Stimulated activated naive CD4-positive, alpha-beta T cell treated with Interleukin-2 at 50 U/mL for 16 hours (primary cell): ENCODE data around the gene IFT57.
A peak's percentile ranks its signal among the peaks of the same experiment; 100 is the strongest.
"Not testable (repeated sequence)": the region's sequence is repeated elsewhere in the genome, so short reads cannot be mapped to it uniquely, and the experiment has no call there.

Source experiments
- DNase-seq: peaks from one replicate; lab custom pipeline; 2025; lab: John Stamatoyannopoulos, UW

The IFT57 gene

GRCh38 chr3:108158251-108158650 lies 64.0 kb downstream of the IFT57 start:
- no peak for DNase-seq

GRCh38 chr3:108157273-108157672 lies 65.0 kb downstream of the IFT57 start:
- DNase-seq = no peak

- DNase-seq = no peak
Observed at GRCh38 chr3:108156312-108156853, 65.8 kb downstream of the IFT57 start.

- DNase-seq = not testable (repeated sequence)
Observed at GRCh38 chr3:108155642-108156041, 66.6 kb downstream of the IFT57 start.

GRCh38 chr3:108153451-108153981 lies 68.7 kb downstream of the IFT57 start:
- DNase-seq = peak; percentile 20

- DNase-seq = no peak
Observed at GRCh38 chr3:108152274-108152673, 70.0 kb downstream of the IFT57 start.

GRCh38 chr3:108150200-108150599 lies 72.0 kb downstream of the IFT57 start:
- DNase-seq = no peak

- no peak for DNase-seq
Observed at GRCh38 chr3:108146139-108146538, 76.1 kb downstream of the IFT57 start.

GRCh38 chr3:108145578-108145977 lies 76.6 kb downstream of the IFT57 start:
- DNase-seq = no peak

GRCh38 chr3:108137460-108137814 lies 84.8 kb downstream of the IFT57 start:
- DNase-seq = no peak

GRCh38 chr3:108136561-108137459 lies 85.4 kb downstream of the IFT57 start:
- no peak for DNase-seq

- DNase-seq = no peak
Observed at GRCh38 chr3:108134555-108134880, 87.7 kb downstream of the IFT57 start.

GRCh38 chr3:108133858-108134554 lies 88.2 kb downstream of the IFT57 start:
- no peak for DNase-seq

GRCh38 chr3:108133048-108133369 lies 89.2 kb downstream of the IFT57 start:
- DNase-seq = no peak

- no peak for DNase-seq
Observed at GRCh38 chr3:108131475-108132134, 90.6 kb downstream of the IFT57 start.

GRCh38 chr3:108130701-108131474 lies 91.3 kb downstream of the IFT57 start:
- no peak for DNase-seq

- no peak for DNase-seq
Observed at GRCh38 chr3:108130236-108130635, 92.0 kb downstream of the IFT57 start.

- peak; percentile 45 for DNase-seq
Observed at GRCh38 chr3:108127301-108127988, 94.8 kb downstream of the IFT57 start.

GRCh38 chr3:108126348-108126747 lies 95.9 kb downstream of the IFT57 start:
- no peak for DNase-seq

- peak; percentile 53 for DNase-seq
Observed at GRCh38 chr3:108125550-108126071, 96.6 kb downstream of the IFT57 start.

GRCh38 chr3:108125153-108125543 lies 97.1 kb downstream of the IFT57 start:
- no peak for DNase-seq
